H9 (cell line): ENCODE data around the gene MANSC4. TPM values are rescaled to one million over a fixed set of nuclear protein-coding genes. Genes with fewer than 3 reads are reported as not detected.

Experiments
- DNase-seq: peaks from one replicate; pipeline ENCODE4 v3.0.0-alpha.2; 2017
- H2AFZ ChIP-seq: one replicate; pipeline ENCODE4 v1.6.1; 2013; ENCODE audit warnings: mild to moderate bottlenecking, low read length, control low read depth, moderate library complexity
- H2AK5ac ChIP-seq: 2 replicates; pipeline ENCODE4 v1.6.1; 2013; ENCODE audit warnings: low read length, control low read depth, mixed read lengths; ENCODE audit not compliant: insufficient read length
- H2BK120ac ChIP-seq: one replicate; pipeline ENCODE4 v1.6.1; 2013; ENCODE audit warnings: low read depth, mild to moderate bottlenecking, low read length, control low read depth, inconsistent platforms; ENCODE audit not compliant: poor library complexity, severe bottlenecking
- H2BK12ac ChIP-seq: 2 replicates; pipeline ENCODE4 v1.6.1; 2013; ENCODE audit warnings: low read length, control low read depth, mixed read lengths, low read depth; ENCODE audit not compliant: insufficient read length
- H2BK15ac ChIP-seq: 2 replicates; pipeline ENCODE4 v1.6.1; 2013; ENCODE audit warnings: low read depth, low read length, control low read depth
- H2BK20ac ChIP-seq: one replicate; pipeline ENCODE4 v1.6.1; 2013; ENCODE audit warnings: low read depth, mild to moderate bottlenecking, low read length, control low read depth, inconsistent platforms; ENCODE audit not compliant: poor library complexity, severe bottlenecking
- H2BK5ac ChIP-seq: 2 replicates; pipeline ENCODE4 v1.6.1; 2013; ENCODE audit warnings: low read length, control low read depth, mixed read lengths; ENCODE audit not compliant: insufficient read length
- H3K14ac ChIP-seq: 2 replicates; pipeline ENCODE4 v1.6.1; 2013; ENCODE audit warnings: low read length, control low read depth; ENCODE audit not compliant: insufficient read depth
- H3K18ac ChIP-seq: 2 replicates; pipeline ENCODE4 v1.6.1; 2013; ENCODE audit warnings: low read depth, mild to moderate bottlenecking, mixed read lengths, low read length, control low read depth; ENCODE audit not compliant: insufficient read length
- H3K23ac ChIP-seq: 2 replicates; pipeline ENCODE4 v1.6.1; 2013; ENCODE audit warnings: low read length, control low read depth, mixed read lengths, low read depth; ENCODE audit not compliant: insufficient read length
- H3K23me2 ChIP-seq: 2 replicates; pipeline ENCODE4 v1.6.1; 2013; ENCODE audit warnings: low read depth, mild to moderate bottlenecking, mixed read lengths, low read length, control low read depth; ENCODE audit not compliant: insufficient read length, poor library complexity, severe bottlenecking
- H3K27ac ChIP-seq: 2 replicates; pipeline ENCODE4 v1.5.1; 2013; ENCODE audit warnings: low read length, control low read depth, mixed read lengths, low read depth; ENCODE audit not compliant: insufficient read length
- H3K27me3 ChIP-seq: 2 replicates; pipeline ENCODE4 v1.6.1; 2013; ENCODE audit warnings: low read length, control low read depth, inconsistent platforms; ENCODE audit not compliant: insufficient read depth
- H3K4ac ChIP-seq: 2 replicates; pipeline ENCODE4 v1.6.1; 2013; ENCODE audit warnings: low read depth, mild to moderate bottlenecking, control low read depth, inconsistent platforms, low read length, moderate library complexity
- H3K4me1 ChIP-seq: 2 replicates; pipeline ENCODE4 v1.6.1; 2013; ENCODE audit warnings: low read length, control low read depth, inconsistent platforms; ENCODE audit not compliant: insufficient read depth
- H3K4me2 ChIP-seq: 2 replicates; pipeline ENCODE4 v1.6.1; 2013; ENCODE audit warnings: low read length, control low read depth, mixed read lengths; ENCODE audit not compliant: insufficient read length, insufficient read depth
- H3K56ac ChIP-seq: 2 replicates; pipeline ENCODE4 v1.6.1; 2013; ENCODE audit warnings: low read depth, mild to moderate bottlenecking, mixed read lengths, low read length, control low read depth; ENCODE audit not compliant: insufficient read length
- H3K79me1 ChIP-seq: 2 replicates; pipeline ENCODE4 v1.6.1; 2013; ENCODE audit warnings: low read depth, mild to moderate bottlenecking, moderate library complexity, low read length, control low read depth, inconsistent platforms; ENCODE audit not compliant: insufficient read depth, poor library complexity, severe bottlenecking
- H3K79me2 ChIP-seq: 2 replicates; pipeline ENCODE4 v1.6.1; 2013; ENCODE audit warnings: low read length, control low read depth, inconsistent platforms; ENCODE audit not compliant: insufficient read depth
- H3K9ac ChIP-seq: 2 replicates; pipeline ENCODE4 v1.6.1; 2013; ENCODE audit warnings: low read length, control low read depth, mixed read lengths; ENCODE audit not compliant: insufficient read length; ENCODE audit errors: extremely low read depth
- H3K9me3 ChIP-seq: one replicate; pipeline ENCODE4 v1.6.1; 2013; ENCODE audit warnings: low read depth, low read length, inconsistent platforms; ENCODE audit not compliant: control insufficient read depth
- H3T11ph ChIP-seq: one replicate; pipeline ENCODE4 v1.6.1; 2013; ENCODE audit warnings: mild to moderate bottlenecking, low read length, control low read depth, inconsistent platforms
- H4K20me1 ChIP-seq: one replicate; pipeline ENCODE4 v1.6.1; 2013; ENCODE audit not compliant: control insufficient read depth, insufficient read length, insufficient read depth
- H4K5ac ChIP-seq: 2 replicates; pipeline ENCODE4 v1.6.1; 2013; ENCODE audit warnings: low read depth, mild to moderate bottlenecking, mixed read lengths, low read length, control low read depth; ENCODE audit not compliant: insufficient read length
- H4K8ac ChIP-seq: replicated peaks from 2 replicates; pipeline ENCODE4 v1.6.1; 2013; ENCODE audit warnings: low read length, control low read depth, mixed read lengths, low read depth; ENCODE audit not compliant: insufficient read length
- H4K91ac ChIP-seq: 2 replicates; pipeline ENCODE4 v1.6.1; 2013; ENCODE audit warnings: low read depth, mild to moderate bottlenecking, moderate library complexity, mixed read lengths, low read length, control low read depth; ENCODE audit not compliant: insufficient read length
- H3K27ac Mint-ChIP-seq, 3 experiments: 2 replicates in 2 of 3; 3 replicates in 1 of 3; pipeline ENCODE4 v1.8.0; 2020 to 2021; ENCODE audit warnings: mixed read lengths in 3 of 3, mild to moderate bottlenecking in 1 of 3, moderate library complexity in 1 of 3
- H3K27me3 Mint-ChIP-seq: 2 replicates; pipeline ENCODE4 v1.8.0; 2021; ENCODE audit warnings: low read depth, mild to moderate bottlenecking, moderate library complexity, mixed read lengths
- H3K36me3 Mint-ChIP-seq, 3 experiments: 2 replicates in 2 of 3; 3 replicates in 1 of 3; pipeline ENCODE4 v1.8.0; 2020 to 2021; ENCODE audit warnings: low read depth in 3 of 3, mixed read lengths in 3 of 3; ENCODE audit not compliant: insufficient read depth in 1 of 3
- H3K4me1 Mint-ChIP-seq, 2 experiments: 2 replicates each; pipeline ENCODE4 v1.8.0; 2020; ENCODE audit warnings: mixed read lengths in 2 of 2
- H3K4me3 Mint-ChIP-seq, 2 experiments: 2 replicates in 1 of 2; 3 replicates in 1 of 2; pipeline ENCODE4 v1.8.0; 2020 to 2021; ENCODE audit warnings: mild to moderate bottlenecking in 2 of 2, mixed read lengths in 2 of 2, moderate library complexity in 1 of 2
- H3K9me3 Mint-ChIP-seq, 2 experiments: 2 replicates in 1 of 2; 3 replicates in 1 of 2; pipeline ENCODE4 v1.8.0; 2020; ENCODE audit warnings: mild to moderate bottlenecking in 2 of 2, mixed read lengths in 2 of 2, moderate library complexity in 1 of 2
- CTCF ChIP-seq: fragments of 200-600 bp; sonication (generic); conservative IDR thresholded peaks from 3 replicates; pipeline ENCODE4 v1.8.0; 2021; ENCODE audit warnings: antibody characterized with exemption, mild to moderate bottlenecking
- WGBS: extraction: QIAGEN DNeasy Blood & Tissue Kit; methylation state at CpG from one replicate; pipeline ENCODE4 v1.1.7; 2013; ENCODE audit warnings: missing lambda C conversion rate, low lambda C conversion rate, mixed read lengths; ENCODE audit not compliant: insufficient read length; ENCODE audit errors: extremely low coverage; 5-methylcytosine and 5-hydroxymethylcytosine counted together
- total RNA-seq: library from RNA; stranded (reverse); gene quantifications from 2 replicates; pipeline ENCODE4 v1.2.1, GENCODE V29; 2021

MANSC4 gene
- total RNA-seq, 1 experiment from 2014 or later, result not detected

- H3K4me1 Mint-ChIP-seq, result peaks cover 33 to 36% of the 10 kb centered on the region in 2 experiments
- Histone ChIP-seq H3T11ph (no peak overlapping the region), H2BK12ac (no peak overlapping the region), H4K5ac (no peak overlapping the region), H2AK5ac (no peak overlapping the region), H3K27ac (no peak overlapping the region), H4K8ac (no peak overlapping the region), H3K9me3 (no peaks in the 10 kb centered on the region), H3K23ac (no peak overlapping the region), H3K4me1 (peaks cover 3% of the 10 kb centered on the region; the same call in 1 of the 2 replicates), H4K91ac (no peak overlapping the region), H3K4me2 (peak overlapping the region; percentile 83), H2BK20ac (no peak overlapping the region), H2BK15ac (no peak overlapping the region), H3K18ac (no peak overlapping the region), H2AFZ (no peak overlapping the region), H3K79me1 (no peaks in the 10 kb centered on the region), H3K79me2 (peaks cover 6% of the 10 kb centered on the region; the same call in 1 of the 2 replicates), H2BK120ac (no peak overlapping the region), H3K23me2 (peaks cover 11% of the 10 kb centered on the region), H3K9ac (no peak overlapping the region), H3K4ac (no peak overlapping the region), H3K56ac (no peak overlapping the region), H2BK5ac (no peak overlapping the region), H4K20me1 (no peaks in the 10 kb centered on the region), H3K14ac (no peak overlapping the region), H3K27me3 (no peaks in the 10 kb centered on the region)
- TF ChIP-seq CTCF, result no peak
- DNase-seq, result no peak
- H3K27ac Mint-ChIP-seq, result peak overlapping the region; percentile 35 to 82 (median 55); a peak in 6 of 7 replicates
- H3K9me3 Mint-ChIP-seq, result no peaks in the 10 kb centered on the region
- H3K4me3 Mint-ChIP-seq, result peak overlapping the region; percentile 75 to 83
- no CpG with 5 or more reads among the region's 5 CpGs for whole genome bisulfite sequencing
- peaks cover 6 to 35% (median 16%) of the 10 kb centered on the region in 3 experiments; a peak in 6 of 7 replicates for H3K36me3 Mint-ChIP-seq
- no peaks in the 10 kb centered on the region; the same call in 1 of the 2 replicates for H3K27me3 Mint-ChIP-seq
Measured at GRCh38 chr12:27781680-27782079, 1.6 kb upstream of the MANSC4 start.
